Measurements from ENCODE around the gene DLGAP3. TPM values are rescaled to one million over a fixed set of nuclear protein-coding genes. Genes with fewer than 3 reads are reported as not detected.

The DLGAP3 gene
- total RNA-seq, 1 experiment from 2014 or later: 1.0 TPM

DNA sequence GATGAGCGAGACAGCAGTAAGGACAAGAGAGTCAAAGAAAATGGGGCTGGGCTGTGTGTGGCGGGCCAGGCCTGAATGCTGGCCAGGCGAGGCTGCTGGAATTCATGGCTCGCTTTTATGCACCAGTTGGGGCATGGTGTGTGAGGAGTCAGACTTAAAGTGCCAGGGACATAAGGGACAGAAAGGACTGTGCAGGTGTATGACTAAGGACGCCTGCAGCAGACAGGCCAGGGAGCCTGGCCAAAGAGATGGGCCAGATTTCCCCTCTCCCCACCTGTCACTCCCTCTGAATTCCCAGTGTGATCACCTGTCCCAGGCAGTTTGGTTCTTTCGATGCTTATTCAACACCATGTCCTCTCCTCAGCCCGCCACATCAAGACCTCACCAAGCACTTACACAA lies 53.0 kb downstream of the DLGAP3 start:
- BruUV-seq (replicated peaks): no TSS peak
- no peak for DNase-seq
- H3K4me3 Mint-ChIP-seq (ENCODE audit: low read depth, unreplicated experiment): no peak overlapping the region

DNA sequence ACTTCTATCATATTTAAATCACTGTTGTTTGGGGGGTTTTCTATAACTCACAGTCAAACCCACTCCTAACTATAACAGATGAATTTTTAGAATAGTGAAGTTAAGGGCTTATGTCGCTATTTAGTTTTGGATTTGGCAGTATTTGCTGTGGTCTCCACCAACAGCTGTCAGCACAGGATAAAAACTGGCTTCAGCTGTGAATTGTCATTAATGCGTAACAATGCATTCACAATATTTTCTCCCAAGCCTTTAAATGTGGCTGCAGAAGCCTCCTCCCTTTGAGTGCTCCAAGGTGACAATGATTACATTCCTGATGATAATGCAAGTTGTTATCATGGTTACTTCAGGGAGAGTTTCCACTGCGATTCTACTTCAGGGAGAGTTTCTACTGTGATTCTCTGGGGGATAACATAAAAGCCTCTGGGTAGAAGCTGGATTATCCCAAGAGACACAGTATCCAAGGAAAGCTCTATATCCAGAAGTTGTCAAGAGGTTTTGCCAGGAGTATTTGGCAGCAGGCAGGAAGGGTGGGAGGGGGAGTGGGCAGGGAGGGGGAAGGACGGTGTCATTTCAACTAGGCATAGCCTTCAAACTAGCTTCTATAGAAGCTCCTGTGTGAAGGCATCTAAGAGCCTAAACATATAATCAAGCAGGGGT lies 55.0 kb downstream of the DLGAP3 start:
- CTCF ChIA-PET: interaction anchor here (0.5 to 0.6 kb wide), 2 partner anchors 21 to 85 kb away, joined by 3 to 4 read pairs; no protein-coding TSS in a partner anchor
- BruUV-seq (replicated peaks): no TSS peak
- no peaks in the 10 kb centered on the region for H3K36me3 Mint-ChIP-seq (ENCODE audit: insufficient read depth, unreplicated experiment)

More for the DNA sequence above, 53.0 kb downstream of the DLGAP3 start:
- TF ChIP-seq, protein P1, sequence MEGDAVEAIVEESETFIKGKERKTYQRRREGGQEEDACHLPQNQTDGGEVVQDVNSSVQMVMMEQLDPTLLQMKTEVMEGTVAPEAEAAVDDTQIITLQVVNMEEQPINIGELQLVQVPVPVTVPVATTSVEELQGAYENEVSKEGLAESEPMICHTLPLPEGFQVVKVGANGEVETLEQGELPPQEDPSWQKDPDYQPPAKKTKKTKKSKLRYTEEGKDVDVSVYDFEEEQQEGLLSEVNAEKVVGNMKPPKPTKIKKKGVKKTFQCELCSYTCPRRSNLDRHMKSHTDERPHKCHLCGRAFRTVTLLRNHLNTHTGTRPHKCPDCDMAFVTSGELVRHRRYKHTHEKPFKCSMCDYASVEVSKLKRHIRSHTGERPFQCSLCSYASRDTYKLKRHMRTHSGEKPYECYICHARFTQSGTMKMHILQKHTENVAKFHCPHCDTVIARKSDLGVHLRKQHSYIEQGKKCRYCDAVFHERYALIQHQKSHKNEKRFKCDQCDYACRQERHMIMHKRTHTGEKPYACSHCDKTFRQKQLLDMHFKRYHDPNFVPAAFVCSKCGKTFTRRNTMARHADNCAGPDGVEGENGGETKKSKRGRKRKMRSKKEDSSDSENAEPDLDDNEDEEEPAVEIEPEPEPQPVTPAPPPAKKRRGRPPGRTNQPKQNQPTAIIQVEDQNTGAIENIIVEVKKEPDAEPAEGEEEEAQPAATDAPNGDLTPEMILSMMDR (IDR thresholded peaks at IDR 0.05; ENCODE audit: unreplicated experiment): no peak
- H3K9me3 Mint-ChIP-seq (ENCODE audit: low read depth, unreplicated experiment): no peaks in the 10 kb centered on the region
- no peaks in the 10 kb centered on the region for H3K4me1 Mint-ChIP-seq (ENCODE audit: low read depth, unreplicated experiment)
- intact Hi-C loops (cut with micrococcal nuclease; ENCODE audit: unreplicated experiment): no loop called here
- peaks cover 66% of the 10 kb centered on the region for H3K27me3 Mint-ChIP-seq (ENCODE audit: unreplicated experiment)
- H3K27ac Mint-ChIP-seq (ENCODE audit: unreplicated experiment): no peak overlapping the region
- CTCF ChIA-PET: no interaction called here
- no peaks in the 10 kb centered on the region for H3K36me3 Mint-ChIP-seq (ENCODE audit: insufficient read depth, unreplicated experiment)

DNA sequence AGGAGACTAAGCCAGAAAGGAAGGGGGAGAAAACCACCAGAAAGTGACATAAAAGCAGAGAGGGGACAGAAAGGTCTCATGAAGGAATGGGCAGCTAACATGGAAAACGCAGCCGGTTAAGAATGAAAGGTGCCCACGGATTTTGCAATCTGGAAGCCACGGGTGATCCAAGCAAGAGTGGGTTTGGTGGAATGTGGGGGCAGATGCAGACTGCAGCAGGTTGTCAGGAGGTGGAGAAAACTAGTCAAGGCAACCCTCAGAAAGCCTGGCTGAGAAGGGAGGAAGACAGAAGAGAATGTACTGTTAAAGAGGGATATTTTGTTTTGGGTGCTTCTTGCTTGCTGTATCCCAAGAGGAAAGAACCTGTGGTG lies 57.3 kb downstream of the DLGAP3 start:
- Mint-ChIP-seq H3K4me3 (ENCODE audit: low read depth, unreplicated experiment) (no peak overlapping the region), H3K27ac (ENCODE audit: unreplicated experiment) (no peak overlapping the region), H3K9me3 (ENCODE audit: low read depth, unreplicated experiment) (no peaks in the 10 kb centered on the region), H3K36me3 (ENCODE audit: insufficient read depth, unreplicated experiment) (no peaks in the 10 kb centered on the region), H3K4me1 (ENCODE audit: low read depth, unreplicated experiment) (no peaks in the 10 kb centered on the region), H3K27me3 (ENCODE audit: unreplicated experiment) (peaks cover 84% of the 10 kb centered on the region)
- intact Hi-C loops (cut with micrococcal nuclease; ENCODE audit: unreplicated experiment): no loop called here
- CTCF ChIA-PET: no interaction called here
- TF ChIP-seq, protein P1 (IDR thresholded peaks at IDR 0.05; ENCODE audit: unreplicated experiment): no peak
- no TSS peak for BruUV-seq (replicated peaks)
- no peak for DNase-seq

More for the DNA sequence above, 55.0 kb downstream of the DLGAP3 start:
- H3K27ac Mint-ChIP-seq (ENCODE audit: unreplicated experiment): no peak overlapping the region
- DNase-seq: no peak
- peaks cover 77% of the 10 kb centered on the region for H3K27me3 Mint-ChIP-seq (ENCODE audit: unreplicated experiment)
- H3K9me3 Mint-ChIP-seq (ENCODE audit: low read depth, unreplicated experiment): no peaks in the 10 kb centered on the region
- H3K4me1 Mint-ChIP-seq (ENCODE audit: low read depth, unreplicated experiment): no peaks in the 10 kb centered on the region
- intact Hi-C loops (cut with micrococcal nuclease; ENCODE audit: unreplicated experiment): no loop called here
- no peak overlapping the region for H3K4me3 Mint-ChIP-seq (ENCODE audit: low read depth, unreplicated experiment)
- TF ChIP-seq, protein P1 (IDR thresholded peaks at IDR 0.05; ENCODE audit: unreplicated experiment): no peak

DNA sequence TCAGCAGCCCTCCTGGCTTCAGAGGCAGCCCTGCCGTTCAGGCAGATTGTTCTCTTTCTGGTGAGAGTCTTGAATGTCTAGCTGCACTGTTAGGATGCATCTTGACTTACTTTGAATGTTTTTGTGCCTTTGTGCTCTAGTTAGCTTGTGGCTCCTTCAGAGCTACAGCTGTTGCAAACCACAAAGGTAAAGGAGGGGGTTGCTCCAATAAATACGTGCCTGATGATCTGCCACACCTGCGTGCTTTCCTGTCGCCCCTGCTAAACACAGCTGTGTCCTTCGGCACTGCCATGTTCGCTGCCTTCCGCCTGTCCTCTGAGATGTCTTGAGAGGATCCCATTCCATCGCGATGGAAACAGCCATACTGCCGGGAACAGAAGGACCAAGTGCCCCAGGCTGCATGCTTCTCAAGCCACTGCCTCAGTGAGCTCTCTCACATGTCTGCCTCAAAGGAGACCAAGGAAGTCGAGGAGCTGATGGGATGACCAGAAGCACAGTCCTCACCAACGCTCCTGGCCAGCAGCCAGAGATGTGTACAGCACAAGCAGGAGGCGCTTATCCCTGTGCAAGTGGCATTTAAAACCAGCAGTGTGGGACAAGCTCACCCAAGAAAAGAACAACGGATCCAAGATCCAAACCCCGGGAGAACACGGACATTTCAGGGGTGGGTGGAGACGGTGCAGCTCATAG lies 57.9 kb downstream of the DLGAP3 start:
- no TSS peak for BruUV-seq (replicated peaks)
- TF ChIP-seq, protein P1 (IDR thresholded peaks at IDR 0.05; ENCODE audit: unreplicated experiment): no peak
- Mint-ChIP-seq H3K36me3 (ENCODE audit: insufficient read depth, unreplicated experiment) (peaks cover under 1% of the 10 kb centered on the region), H3K9me3 (ENCODE audit: low read depth, unreplicated experiment) (no peaks in the 10 kb centered on the region), H3K27ac (ENCODE audit: unreplicated experiment) (no peak overlapping the region), H3K4me1 (ENCODE audit: low read depth, unreplicated experiment) (no peaks in the 10 kb centered on the region), H3K27me3 (ENCODE audit: unreplicated experiment) (peaks cover 78% of the 10 kb centered on the region), H3K4me3 (ENCODE audit: low read depth, unreplicated experiment) (no peak overlapping the region)
- CTCF ChIA-PET: no interaction called here
- intact Hi-C loops (cut with micrococcal nuclease; ENCODE audit: unreplicated experiment): no loop called here
- no peak for DNase-seq

Data from Calu3 (cell line).